Right lobe of liver (tissue), 6 donors: ENCODE measurements around the gene PICK1. TPM values are rescaled to one million over a fixed set of nuclear protein-coding genes. Genes with fewer than 3 reads are reported as not detected.
A peak's percentile ranks its signal among the peaks of the same experiment; 100 is the strongest.

ENCODE experiments used
- ATAC-seq, 4 donors: fragments of 200-7000 bp; cut with Tn5 transposase; one replicate each; pipeline ENCODE4 v1.9.1; 2020; ENCODE audit warnings: mild to moderate bottlenecking in 4 of 4, moderate library complexity in 4 of 4
- DNase-seq, 3 donors: peaks; one replicate each; pipeline ENCODE4 v3.0.0-alpha.2; 2020
- H3K27ac ChIP-seq, 3 donors: fragments of 200-600 bp; one replicate each; pipeline ENCODE4 v1.8.0; 2022
- H3K27me3 ChIP-seq, 2 donors: fragments of 200-600 bp; one replicate each; pipeline ENCODE4 v1.8.0; 2022
- H3K36me3 ChIP-seq, 4 donors: fragments of 200-600 bp; sonication (generic) in 1 of 4; one replicate each; pipeline versions ENCODE4 v1.5.1 to v1.8.0; 2017 to 2022; ENCODE audit warnings: control low read depth in 1 of 4
- H3K4me1 ChIP-seq, 4 donors: fragments of 200-600 bp; sonication (generic) in 1 of 4; one replicate each; pipeline versions ENCODE4 v1.5.1 to v1.8.0; 2017 to 2022; ENCODE audit warnings: control low read depth in 1 of 4
- H3K4me3 ChIP-seq, 3 donors: fragments of 200-600 bp; one replicate each; pipeline ENCODE4 v1.8.0; 2022
- H3K9me3 ChIP-seq, 4 donors: fragments of 200-600 bp; sonication (generic) in 1 of 4; one replicate each; pipeline versions ENCODE4 v1.5.1 to v1.8.0; 2017 to 2022; ENCODE audit warnings: control low read depth in 1 of 4
- CTCF ChIP-seq, 4 donors: fragments of 200-600 bp in 3 of 4; fragments of 450-650 bp in 1 of 4; IDR thresholded peaks; one replicate each; pipeline versions ENCODE4 v1.5.1 to v1.8.0; 2016 to 2022; ENCODE audit warnings: antibody characterized with exemption in 4 of 4, mild to moderate bottlenecking in 2 of 4
- POLR2A ChIP-seq: fragments of 450-650 bp; IDR thresholded peaks from one replicate; pipeline ENCODE4 v1.6.1; 2017; ENCODE audit warnings: antibody characterized with exemption, mild to moderate bottlenecking
- WGBS: methylation state at CpG from one replicate; pipeline ENCODE4 v1.1.6; 2018; ENCODE audit warnings: low coverage, low lambda C conversion rate; ENCODE audit not compliant: insufficient coverage; ENCODE audit errors: missing lambda C conversion rate; 5-methylcytosine and 5-hydroxymethylcytosine counted together
- intact Hi-C, 2 donors: fragments of 100-400 bp; cut with DNase I; formaldehyde crosslinking; loops; one replicate each; pipeline versions ENCODE4 v1.11.2 to v1.14.1; 2022
- total RNA-seq, 6 experiments: library from RNA; depleted of rRNA in 2 of 6; stranded (reverse); fragments of >200 nt in 2 of 6; fragmentation: NEBNext Ultra II Directional in 3 of 6; extraction: Animal tissue kit (Norgen Biotek cat#: 25700) in 3 of 6; gene quantifications; one replicate each; pipeline versions ENCODE4 v1.1.0 to v1.2.4, GENCODE V29; 2016 to 2023
- donor health status: DM: no; HTN: yes; CAD: no.
- donor health status: DM: no; HTN: no; CAD: no.
- donor health status: DM: no; HTN: no; CAD: no.
- donor health status: DM: no; HTN: yes; CAD: no.
- donor health status: DM: no; HTN: yes; CAD: no.

Gene PICK1
- total RNA-seq, 6 experiments from 2014 or later, result 13.0 to 26.4 (median 20.3) TPM

DNA sequence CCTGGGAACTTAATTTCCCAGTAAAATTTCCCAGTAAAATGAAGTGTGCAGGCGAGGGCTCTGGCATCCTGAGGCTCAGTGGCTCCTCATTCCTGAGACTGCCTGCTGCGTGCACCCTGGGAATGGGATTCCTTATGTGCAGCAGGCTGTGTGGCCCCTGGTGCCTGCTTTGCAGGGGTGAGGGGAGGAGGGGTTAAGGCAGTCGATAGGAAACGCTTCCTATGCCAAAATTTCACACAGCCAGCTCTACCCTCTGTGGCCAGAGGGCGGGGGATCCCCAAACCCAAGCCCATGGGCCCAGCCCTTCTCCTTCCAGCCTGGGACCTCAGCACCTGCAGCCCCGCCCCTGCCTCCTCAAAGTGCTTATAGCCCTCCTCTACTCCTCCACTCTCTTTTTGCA, 65.4 kb downstream of the PICK1 start:
- ATAC-seq (no peak), DNase-seq (no peak)
- H3K4me3 ChIP-seq, result no peak overlapping the region
- intact Hi-C loops, result no loop called here
- TF ChIP-seq CTCF (IDR thresholded peaks at IDR 0.05), result no peak
- TF ChIP-seq POLR2A, result no peak
- H3K4me1 ChIP-seq, result no peaks in the 10 kb centered on the region
- WGBS, result no CpG with 5 or more reads among the region's 6 CpGs
- no peak overlapping the region for H3K27ac ChIP-seq
- H3K9me3 ChIP-seq, result no peaks in the 10 kb centered on the region
- H3K27me3 ChIP-seq, result no peaks in the 10 kb centered on the region
- H3K36me3 ChIP-seq, result no peaks in the 10 kb centered on the region

DNA sequence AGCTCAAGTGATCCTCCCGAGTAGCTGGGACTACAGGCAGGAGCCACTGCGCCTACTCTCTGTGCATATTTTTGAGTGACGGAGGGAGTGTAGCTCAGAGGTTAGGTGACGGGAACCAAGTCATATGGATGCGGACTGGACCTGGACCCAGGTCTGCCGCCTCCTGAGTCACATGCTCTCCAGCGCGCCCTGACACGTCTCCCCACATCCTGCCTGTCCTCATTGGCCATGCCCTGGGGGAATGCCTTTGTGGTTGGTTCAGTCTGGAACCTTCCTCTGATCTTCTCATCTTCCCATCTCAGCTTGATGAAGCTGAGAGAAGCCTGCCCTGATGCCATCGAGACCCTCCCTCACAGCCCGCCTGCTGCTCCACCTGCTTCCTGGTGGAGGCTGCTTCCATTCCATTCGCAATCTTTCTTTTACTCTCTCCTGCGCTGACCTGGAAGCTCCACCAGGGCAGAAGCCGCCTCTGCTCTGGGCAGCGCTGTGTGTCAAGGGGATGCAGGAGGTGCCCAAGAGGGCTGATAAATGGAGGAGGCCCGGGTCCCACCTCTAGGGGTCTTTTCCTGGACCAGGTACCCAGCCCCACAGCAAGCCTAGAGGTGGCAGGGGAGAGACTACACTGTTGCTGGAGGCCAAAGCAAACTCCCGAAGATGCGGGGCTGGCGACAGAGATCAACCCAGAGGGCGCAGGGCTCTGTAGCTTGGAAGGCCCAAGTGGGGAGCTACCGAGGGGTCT, 67.2 kb downstream of the PICK1 start:
- no peak for DNase-seq
- intact Hi-C loops, result no loop called here
- ATAC-seq, result no peak
- Histone ChIP-seq H3K9me3 (no peaks in the 10 kb centered on the region), H3K27ac (no peak overlapping the region), H3K36me3 (no peaks in the 10 kb centered on the region), H3K4me3 (no peak overlapping the region), H3K4me1 (no peaks in the 10 kb centered on the region), H3K27me3 (no peaks in the 10 kb centered on the region)
- no peak for TF ChIP-seq CTCF (IDR thresholded peaks at IDR 0.05)
- no peak for TF ChIP-seq POLR2A
- WGBS, result 86% methylated on average over 6 of the region's 21 CpGs

- Histone ChIP-seq H3K27me3 (no peaks in the 10 kb centered on the region), H3K27ac (no peak overlapping the region), H3K4me1 (no peaks in the 10 kb centered on the region), H3K4me3 (no peak overlapping the region), H3K9me3 (no peaks in the 10 kb centered on the region), H3K36me3 (no peaks in the 10 kb centered on the region)
- peak in 1 of 3 donors; percentile 35 for DNase-seq
- TF ChIP-seq CTCF (IDR thresholded peaks at IDR 0.05) (no peak), POLR2A (no peak)
- WGBS, result 88% methylated on average over 9 of the region's 14 CpGs
- ATAC-seq, result no peak
- intact Hi-C loops, result no loop called here
Measured at GRCh38 chr22:38125038-38125610, 67.9 kb downstream of the PICK1 start.

Other genes starting within 250 kb of the PICK1 start
- gene GCAT, start 249.5 kb upstream of the PICK1 start, total RNA-seq, result 10 to 100 TPM; 21.9 to 43.0 (median 29.8) TPM
- under 1 TPM in 2 of 6 experiments, not detected in 4; 0.29 to 0.83 TPM for gene GALR3, start 234.0 kb upstream of the PICK1 start, total RNA-seq
- 10 to 100 TPM in 2 of 6 experiments, 1 to 10 TPM in 4; 7.3 to 20.7 (median 9.7) TPM for gene ANKRD54, start 213.1 kb upstream of the PICK1 start, total RNA-seq
- gene EIF3L, start 208.0 kb upstream of the PICK1 start, total RNA-seq, result 100 to 1,000 TPM; 117 to 200 (median 164) TPM
- gene MICALL1, start 151.1 kb upstream of the PICK1 start, total RNA-seq, result 10 to 100 TPM in 3 of 6 experiments, 1 to 10 TPM in 3; 6.5 to 19.0 (median 10.3) TPM
- under 1 TPM in 1 of 6 experiments, not detected in 5; 0.40 TPM for gene C22orf23, start 103.8 kb upstream of the PICK1 start, total RNA-seq
- gene POLR2F, start 103.7 kb upstream of the PICK1 start, total RNA-seq, result 10 to 100 TPM; 42.4 to 60.5 (median 56.3) TPM
- gene SOX10, start 72.8 kb upstream of the PICK1 start, total RNA-seq, result under 1 TPM in 2 of 6 experiments, not detected in 4; 0.24 to 0.29 TPM
- not detected for gene SLC16A8, start 26.8 kb downstream of the PICK1 start, total RNA-seq
- gene BAIAP2L2, start 53.3 kb downstream of the PICK1 start, total RNA-seq, result 1 to 10 TPM in 3 of 6 experiments, under 1 TPM in 3; 0.79 to 5.0 (median 1.4) TPM
- 10 to 100 TPM in 5 of 6 experiments, 1 to 10 TPM in 1; 8.1 to 32.9 (median 19.8) TPM for gene PLA2G6, start 124.4 kb downstream of the PICK1 start, total RNA-seq
- 10 to 100 TPM in 3 of 6 experiments, 1 to 10 TPM in 3; 2.6 to 30.6 (median 11.0) TPM for gene MAFF, start 144.6 kb downstream of the PICK1 start, total RNA-seq
- 10 to 100 TPM in 5 of 6 experiments, 1 to 10 TPM in 1; 7.9 to 42.6 (median 16.9) TPM for gene TMEM184B, start 215.6 kb downstream of the PICK1 start, total RNA-seq